NCI-H2171 (cell line): ENCODE results near the gene ADAMTS2.

Experiments used
- DNase-seq: peaks from one replicate; lab custom pipeline; 2025; lab: John Stamatoyannopoulos, UW

The ADAMTS2 gene

GRCh38 chr5:179194201-179194910 is 150.9 kb downstream of the ADAMTS2 start:
- DNase-seq, result no peak

DNA sequence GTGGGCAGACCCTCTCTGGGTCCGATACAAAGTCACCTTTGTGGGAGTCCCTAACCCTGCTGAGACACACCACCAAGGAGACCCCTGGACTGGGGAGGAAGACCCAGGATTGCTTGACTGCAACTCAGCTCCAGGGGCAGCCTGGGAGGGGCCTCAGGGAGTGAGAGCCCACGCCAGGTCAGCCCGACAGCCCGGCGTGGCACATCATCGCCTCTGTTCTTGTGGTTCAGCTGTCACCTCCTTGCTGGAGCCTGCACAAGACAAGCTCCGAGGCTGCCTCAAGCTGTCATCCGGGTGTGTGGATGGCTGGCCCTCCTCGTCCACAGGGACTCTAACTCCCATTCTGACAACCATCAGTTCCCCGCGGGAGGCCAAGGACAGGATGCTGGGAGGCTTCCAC is 151.5 kb downstream of the ADAMTS2 start:
- no peak for DNase-seq

DNA sequence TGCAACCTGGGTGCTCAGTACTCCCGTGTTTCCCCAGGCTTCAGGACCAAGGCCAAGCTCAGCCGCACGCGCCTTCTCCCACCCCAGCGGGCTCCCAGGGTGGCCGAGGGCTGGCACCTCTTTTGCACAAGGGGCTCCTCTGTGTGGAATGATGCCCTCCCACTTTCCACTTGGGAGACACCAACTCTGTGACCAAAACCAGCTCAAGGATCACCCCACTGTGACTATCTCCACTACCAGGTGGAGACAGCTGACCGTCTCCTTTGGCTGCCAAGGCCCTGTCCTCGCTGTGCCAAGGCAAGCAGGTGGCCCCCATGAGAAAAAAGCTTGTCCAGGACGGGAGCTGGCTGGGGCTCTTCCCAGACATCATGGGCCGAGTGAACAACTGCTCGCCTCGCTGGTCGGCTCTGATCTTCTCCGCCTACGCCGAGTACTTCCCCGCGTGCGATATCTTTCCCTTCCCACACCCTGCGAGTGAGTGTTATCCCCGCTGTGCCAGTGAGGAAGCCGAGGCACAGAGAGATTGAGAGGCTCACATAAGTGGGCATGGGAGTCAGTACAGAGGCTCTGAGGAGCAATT is 152.3 kb downstream of the ADAMTS2 start:
- no peak for DNase-seq

GRCh38 chr5:179192185-179192890 is 152.9 kb downstream of the ADAMTS2 start:
- peak; percentile 45 for DNase-seq

DNA sequence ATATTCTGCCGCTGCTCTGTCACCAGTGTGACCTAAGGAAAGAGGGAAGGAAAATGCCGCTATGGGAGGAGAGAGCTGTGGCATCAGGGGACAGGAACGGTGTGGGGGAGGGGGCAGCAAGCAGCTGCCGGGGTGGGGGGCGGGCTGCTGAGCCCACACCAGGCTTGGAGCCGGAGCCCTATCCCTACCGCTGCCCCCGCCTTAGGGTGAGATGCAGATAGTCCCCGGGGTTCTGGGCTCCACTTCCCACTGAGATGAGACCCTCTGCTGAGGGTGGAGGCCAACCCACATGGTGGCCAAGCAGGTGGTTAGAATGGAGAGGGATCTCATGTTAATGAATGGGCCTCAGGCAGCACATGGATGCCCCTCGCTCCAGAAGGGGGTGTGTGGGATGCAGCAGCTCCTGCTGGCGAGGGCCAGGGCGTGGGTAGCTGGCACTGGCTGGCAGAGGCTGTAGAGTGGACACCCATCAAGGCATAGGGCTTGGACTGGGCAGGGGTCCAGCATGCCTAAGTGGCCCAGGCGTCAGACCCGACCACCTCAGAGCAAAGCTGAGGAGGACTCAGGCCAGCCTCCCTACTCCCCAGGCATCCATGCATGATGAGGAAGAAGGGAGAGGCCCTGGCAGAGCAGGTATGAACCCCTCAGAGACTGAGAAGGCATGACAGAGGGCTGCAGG is 153.6 kb downstream of the ADAMTS2 start:
- no peak for DNase-seq

- no peak for DNase-seq
Observed at GRCh38 chr5:179190851-179191505, 154.3 kb downstream of the ADAMTS2 start.

- DNase-seq, result no peak
Observed at GRCh38 chr5:179188636-179189035, 156.6 kb downstream of the ADAMTS2 start.

GRCh38 chr5:179187681-179188575 is 157.3 kb downstream of the ADAMTS2 start:
- DNase-seq, result no peak

DNA sequence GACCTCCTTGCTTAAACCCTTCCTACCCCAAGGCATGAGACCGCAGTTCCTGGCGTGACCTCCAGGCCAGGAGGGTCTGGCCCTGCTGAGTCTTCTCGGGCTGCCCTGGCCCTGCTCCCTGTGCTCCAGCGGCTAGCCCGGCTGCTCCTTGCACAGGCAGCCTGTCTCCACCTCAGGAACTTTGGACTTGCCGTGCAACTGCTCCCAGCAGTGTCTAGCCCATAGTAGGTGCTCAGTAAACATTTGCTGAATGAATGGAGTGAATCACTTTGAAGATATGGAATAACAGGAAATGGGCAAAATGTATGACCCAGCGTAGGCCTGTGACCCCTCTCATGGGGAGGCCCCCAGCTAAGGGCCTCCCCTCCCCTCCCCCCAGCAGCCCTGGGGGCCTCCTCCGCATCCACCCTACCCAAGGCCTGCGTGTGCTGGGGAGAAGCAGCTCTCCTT is 158.0 kb downstream of the ADAMTS2 start:
- no peak for DNase-seq

GRCh38 chr5:179186801-179187200 is 158.5 kb downstream of the ADAMTS2 start:
- no peak for DNase-seq

DNA sequence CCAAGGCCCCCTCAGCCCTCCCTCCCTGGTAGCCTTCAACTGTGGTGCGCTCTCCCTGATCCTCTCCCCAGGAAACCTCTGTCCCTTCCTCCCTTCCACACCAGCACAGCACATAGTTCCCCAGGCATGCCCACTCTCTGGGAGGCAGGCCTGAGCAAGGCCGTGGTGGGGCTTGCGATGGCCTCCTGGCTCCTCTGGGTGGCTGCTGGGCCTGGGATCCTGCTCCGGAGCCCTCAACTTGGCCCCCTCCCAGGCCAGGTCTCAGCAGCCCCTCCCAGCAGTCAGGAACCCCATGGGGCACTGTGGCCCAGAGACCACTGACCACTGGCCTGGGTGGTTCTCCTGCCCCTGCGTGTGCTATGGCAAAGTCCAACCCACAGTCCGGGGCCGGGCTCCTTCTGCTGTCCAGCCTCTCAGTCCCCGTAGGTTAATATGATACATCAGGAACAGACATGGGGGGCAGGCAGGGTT is 159.3 kb downstream of the ADAMTS2 start:
- no peak for DNase-seq

DNA sequence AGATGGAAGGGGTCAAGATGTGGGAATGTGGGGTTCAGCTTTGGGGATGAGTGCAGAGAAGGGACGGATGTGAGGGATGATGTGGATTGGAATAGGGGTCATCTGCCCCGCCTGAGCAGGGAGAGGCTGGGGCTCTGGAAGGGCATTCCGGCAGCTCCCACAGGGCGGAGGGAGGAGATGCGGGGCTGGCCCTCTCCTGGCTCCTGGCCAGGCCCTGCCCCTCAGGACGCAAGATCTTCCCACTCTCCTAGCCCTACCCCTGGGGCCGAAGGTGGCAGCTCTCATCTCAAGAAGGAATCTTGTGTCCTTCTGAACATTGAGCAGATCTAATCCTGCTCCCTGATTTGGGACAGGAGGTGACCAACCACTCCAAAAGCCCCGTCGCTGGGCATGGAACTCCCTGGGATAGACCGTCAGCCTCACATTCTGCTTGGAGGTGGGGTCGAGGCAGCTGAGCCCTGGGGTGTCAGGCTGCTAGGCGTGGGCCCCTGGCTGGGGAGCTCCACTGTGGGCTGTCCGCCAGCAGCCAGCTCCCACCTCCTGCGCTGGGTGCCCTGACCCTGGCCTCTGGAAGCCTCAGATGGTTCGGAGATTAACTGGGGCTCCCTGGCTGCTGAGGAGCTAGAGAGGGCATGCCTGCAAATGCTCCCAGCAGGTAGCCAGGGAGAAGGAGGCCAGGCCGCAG is 159.9 kb downstream of the ADAMTS2 start:
- DNase-seq, result no peak

- DNase-seq, result no peak
Observed at GRCh38 chr5:179184521-179185050, 160.7 kb downstream of the ADAMTS2 start.

- DNase-seq, result no peak
Observed at GRCh38 chr5:179183481-179183880, 161.8 kb downstream of the ADAMTS2 start.

DNA sequence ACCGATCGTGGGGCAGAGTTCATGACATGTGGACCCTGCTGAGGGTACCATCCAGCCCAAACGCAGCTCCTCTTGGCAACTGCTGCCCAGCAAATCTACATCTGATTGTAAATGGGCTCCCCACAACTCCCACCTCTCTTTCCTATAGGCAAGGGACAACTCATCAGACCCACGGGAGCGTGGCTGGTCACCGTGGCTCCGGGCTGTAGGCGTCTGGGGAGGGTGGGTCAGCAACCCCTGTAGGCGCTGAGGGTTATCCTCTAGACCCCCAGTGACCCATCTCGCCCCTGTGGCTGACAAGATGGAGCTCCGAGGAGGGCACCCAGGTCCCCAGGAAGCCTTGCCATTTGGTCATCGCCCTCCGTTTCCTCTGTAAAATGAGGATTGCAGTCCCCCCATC is 162.7 kb downstream of the ADAMTS2 start:
- DNase-seq, result no peak

GRCh38 chr5:179181988-179182387 is 163.3 kb downstream of the ADAMTS2 start:
- no peak for DNase-seq

DNA sequence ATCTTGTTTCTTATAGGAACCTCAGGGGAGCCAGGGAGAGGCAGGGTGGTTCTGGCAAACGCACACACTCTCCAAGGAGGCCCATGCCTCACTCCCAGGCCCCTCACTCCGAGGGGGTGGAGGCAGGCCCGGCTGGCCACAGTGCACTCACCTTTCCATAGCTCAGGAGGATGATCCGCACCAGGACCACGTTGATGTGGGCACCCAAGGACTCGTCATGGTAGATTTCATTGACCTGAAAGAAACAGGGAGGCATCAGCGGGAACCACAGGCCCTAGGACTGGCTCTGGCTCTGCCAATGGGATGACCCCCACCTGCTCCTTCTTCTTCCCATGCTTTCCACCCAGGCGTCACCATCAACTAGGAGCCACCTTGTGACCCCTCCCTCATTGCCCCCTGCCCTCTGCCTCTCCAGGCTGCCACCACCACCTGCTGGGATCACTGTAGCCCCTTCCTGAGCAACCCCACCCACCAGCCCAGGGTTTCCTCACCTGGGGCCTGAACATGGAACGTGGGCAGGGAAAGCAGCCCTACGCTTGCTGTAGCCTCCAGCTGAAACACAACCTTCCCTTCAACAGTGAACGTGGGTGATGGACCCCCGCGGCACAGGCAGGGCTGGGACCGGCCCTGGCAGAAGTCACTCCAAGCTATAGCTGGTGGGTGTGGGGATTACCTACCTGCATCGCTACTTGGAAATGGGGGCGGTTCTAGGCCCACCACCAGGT is 164.2 kb downstream of the ADAMTS2 start:
- no peak for DNase-seq

DNA sequence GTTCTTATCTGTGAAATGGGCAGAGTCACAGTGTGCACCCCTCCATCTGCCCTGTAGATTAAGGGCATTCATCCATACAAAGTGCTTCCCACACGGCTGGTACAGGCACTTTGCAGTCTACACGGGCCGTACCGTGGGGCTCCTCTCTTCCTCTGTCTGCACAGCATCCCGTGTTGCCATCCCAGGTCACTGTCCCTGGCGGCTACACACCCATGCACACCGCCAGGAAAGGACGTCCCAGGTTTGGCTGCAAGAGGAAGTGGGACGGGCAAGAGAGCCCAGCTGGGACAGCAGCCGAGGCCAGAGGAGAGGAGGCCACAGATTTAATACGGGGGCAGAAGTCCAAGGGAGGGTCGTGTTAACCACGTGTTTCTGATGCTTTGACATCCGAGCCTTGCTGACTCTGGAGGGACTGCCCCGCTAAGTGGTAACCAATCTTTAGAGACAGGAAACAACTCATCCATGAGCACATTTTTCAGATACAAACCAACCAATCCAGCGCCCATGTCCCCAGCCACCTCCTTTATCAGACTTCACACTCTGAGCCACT is 165.1 kb downstream of the ADAMTS2 start:
- no peak for DNase-seq
